MM.1S (cell line): ENCODE data around the gene UNC5A.

Source experiments
- DNase-seq: peaks from one replicate; pipeline ENCODE4 v3.0.0-alpha.2; 2015
- H2AFZ ChIP-seq: fragments of 300-600 bp; sonication (generic); 2 replicates; pipeline ENCODE4 v1.6.0; 2016; ENCODE audit warnings: antibody characterized with exemption, low read length
- H3F3A ChIP-seq: fragments of 300-600 bp; sonication (generic); 2 replicates; pipeline ENCODE4 v1.6.1; 2016; ENCODE audit warnings: mild to moderate bottlenecking, antibody characterized with exemption, low read length, moderate library complexity, mixed read lengths; ENCODE audit not compliant: insufficient read depth
- H3K27ac ChIP-seq: fragments of 300-600 bp; sonication (generic); 2 replicates; pipeline ENCODE4 v1.5.1; 2016; ENCODE audit warnings: mild to moderate bottlenecking, low read length
- H3K27me3 ChIP-seq: fragments of 300-600 bp; sonication (generic); replicated peaks from 2 replicates; pipeline ENCODE4 v1.6.0; 2016; ENCODE audit warnings: low read length; ENCODE audit not compliant: insufficient read depth
- H3K36me3 ChIP-seq: fragments of 300-600 bp; sonication (generic); replicated peaks from 2 replicates; pipeline ENCODE4 v1.6.1; 2016; ENCODE audit warnings: mild to moderate bottlenecking, low read length, mixed read lengths; ENCODE audit not compliant: insufficient read depth
- H3K4me1 ChIP-seq: fragments of 300-600 bp; sonication (generic); 2 replicates; pipeline ENCODE4 v1.6.1; 2016; ENCODE audit warnings: low read length, mixed read lengths
- H3K4me2 ChIP-seq: fragments of 300-600 bp; sonication (generic); 2 replicates; pipeline ENCODE4 v1.6.0; 2016; ENCODE audit warnings: low read depth, low read length
- H3K4me3 ChIP-seq: fragments of 300-600 bp; sonication (generic); 2 replicates; pipeline ENCODE4 v1.5.1; 2016; ENCODE audit warnings: low read length, mixed read lengths
- H3K79me2 ChIP-seq: fragments of 300-600 bp; sonication (generic); 2 replicates; pipeline ENCODE4 v1.6.1; 2016; ENCODE audit warnings: mixed run types, low read length, mixed read lengths
- H3K9ac ChIP-seq: fragments of 300-600 bp; sonication (generic); 2 replicates; pipeline ENCODE4 v1.6.1; 2016; ENCODE audit warnings: low read length, mixed read lengths
- H3K9me2 ChIP-seq: fragments of 300-600 bp; sonication (generic); replicated peaks from 2 replicates; pipeline ENCODE4 v1.6.1; 2016; ENCODE audit warnings: mild to moderate bottlenecking, low read length, mixed read lengths; ENCODE audit not compliant: insufficient read depth
- H3K9me3 ChIP-seq: fragments of 300-600 bp; sonication (generic); replicated peaks from 2 replicates; pipeline ENCODE4 v1.6.1; 2016; ENCODE audit warnings: mild to moderate bottlenecking, low read length, mixed read lengths; ENCODE audit not compliant: insufficient read depth
- H4K20me1 ChIP-seq: fragments of 300-600 bp; sonication (generic); 2 replicates; pipeline ENCODE4 v1.6.1; 2016; ENCODE audit warnings: mild to moderate bottlenecking, low read length, moderate library complexity, mixed read lengths; ENCODE audit not compliant: insufficient read depth
- CTCF ChIP-seq: fragments of 300-600 bp; sonication (generic); IDR thresholded peaks from 2 replicates; pipeline ENCODE4 v1.5.1; 2016; ENCODE audit warnings: antibody characterized with exemption, low read length, mixed read lengths
- EZH2 ChIP-seq: fragments of 300-600 bp; sonication (generic); optimal IDR thresholded peaks from 2 replicates; pipeline ENCODE3; 2017; ENCODE audit warnings: low read depth, mild to moderate bottlenecking, antibody characterized with exemption, low read length, mixed read lengths
- EZH2phosphoT487 ChIP-seq: fragments of 300-600 bp; sonication (generic); IDR thresholded peaks from 2 replicates; pipeline ENCODE4 v1.6.1; 2018; ENCODE audit warnings: antibody characterized with exemption, low read length

The UNC5A gene

GRCh38 chr5:176817369-176817840 is 7.0 kb downstream of the UNC5A start:
- no peak overlapping the region for H2AFZ ChIP-seq
- no peak overlapping the region for H3K4me2 ChIP-seq
- no peaks in the 10 kb centered on the region for H3F3A ChIP-seq
- no peak overlapping the region for H3K27ac ChIP-seq
- TF ChIP-seq CTCF (no peak), EZH2phosphoT487 (no peak), EZH2 (no peak)
- no peaks in the 10 kb centered on the region for H3K36me3 ChIP-seq
- H3K9me3 ChIP-seq = no peaks in the 10 kb centered on the region
- no peak overlapping the region for H3K9ac ChIP-seq
- no peaks in the 10 kb centered on the region for H4K20me1 ChIP-seq
- peaks cover 14% of the 10 kb centered on the region for H3K4me1 ChIP-seq
- H3K79me2 ChIP-seq = no peaks in the 10 kb centered on the region
- H3K27me3 ChIP-seq = peaks cover 75% of the 10 kb centered on the region
- H3K4me3 ChIP-seq = no peak overlapping the region
- no peaks in the 10 kb centered on the region for H3K9me2 ChIP-seq
- DNase-seq = no peak

GRCh38 chr5:176817841-176818377 is 7.5 kb downstream of the UNC5A start:
- Histone ChIP-seq H3K9ac (no peak overlapping the region), H3K9me3 (no peaks in the 10 kb centered on the region), H3K4me3 (no peak overlapping the region), H3K4me1 (peaks cover 16% of the 10 kb centered on the region), H3K27me3 (peaks cover 74% of the 10 kb centered on the region), H2AFZ (no peak overlapping the region), H4K20me1 (no peaks in the 10 kb centered on the region), H3F3A (no peaks in the 10 kb centered on the region), H3K9me2 (no peaks in the 10 kb centered on the region), H3K4me2 (no peak overlapping the region), H3K27ac (no peak overlapping the region), H3K79me2 (no peaks in the 10 kb centered on the region), H3K36me3 (no peaks in the 10 kb centered on the region)
- no peak for DNase-seq
- TF ChIP-seq EZH2 (no peak), CTCF (no peak), EZH2phosphoT487 (no peak)

- no peak for DNase-seq
- Histone ChIP-seq H4K20me1 (no peaks in the 10 kb centered on the region), H3K4me1 (peaks cover 20% of the 10 kb centered on the region), H3K27me3 (peaks cover 69% of the 10 kb centered on the region), H3K4me2 (no peak overlapping the region), H3F3A (no peaks in the 10 kb centered on the region), H3K36me3 (no peaks in the 10 kb centered on the region), H3K27ac (no peak overlapping the region), H2AFZ (no peak overlapping the region), H3K79me2 (no peaks in the 10 kb centered on the region), H3K9ac (no peak overlapping the region), H3K4me3 (no peak overlapping the region), H3K9me2 (no peaks in the 10 kb centered on the region), H3K9me3 (no peaks in the 10 kb centered on the region)
- no peak for TF ChIP-seq EZH2phosphoT487
These were observed 8.2 kb downstream of the UNC5A start for GRCh38 chr5:176818391-176819098.

GRCh38 chr5:176819476-176819875 is 9.1 kb downstream of the UNC5A start:
- Histone ChIP-seq H3K4me3 (no peak overlapping the region), H3K27ac (no peak overlapping the region), H3F3A (no peaks in the 10 kb centered on the region), H3K36me3 (no peaks in the 10 kb centered on the region), H3K79me2 (no peaks in the 10 kb centered on the region), H3K9me3 (no peaks in the 10 kb centered on the region), H3K4me1 (peaks cover 20% of the 10 kb centered on the region), H3K4me2 (no peak overlapping the region), H3K9me2 (no peaks in the 10 kb centered on the region), H3K9ac (no peak overlapping the region), H4K20me1 (no peaks in the 10 kb centered on the region), H3K27me3 (peaks cover 69% of the 10 kb centered on the region), H2AFZ (no peak overlapping the region)
- no peak for DNase-seq
- TF ChIP-seq EZH2 (no peak), CTCF (no peak), EZH2phosphoT487 (no peak)
